Ovary (tissue), 3 donors: Measurements from ENCODE around the gene EP300.

Source experiments
- CTCF ChIP-seq, 3 donors: fragments of 450-650 bp in 2 of 3; fragments of 200-600 bp in 1 of 3; IDR thresholded peaks; one replicate each; pipeline versions ENCODE4 v1.5.1 to v1.8.0; 2016 to 2022; ENCODE audit warnings: antibody characterized with exemption in 3 of 3, mild to moderate bottlenecking in 1 of 3
- POLR2A ChIP-seq: fragments of 450-650 bp; IDR thresholded peaks from one replicate; pipeline ENCODE4 v1.6.1; 2017; ENCODE audit warnings: antibody characterized with exemption, mild to moderate bottlenecking, moderate library complexity
- donor health status: DM: no; HTN: no; CAD: no.

- TF ChIP-seq POLR2A = no peak
- no peak for TF ChIP-seq CTCF (IDR thresholded peaks at IDR 0.05)
Observed at GRCh38 chr22:41215409-41215808, 123.0 kb downstream of the EP300 start.
